IPS-18c (cell line): Measurements from ENCODE around the gene ZNF609.

Experiments used
- H3K4me3 ChIP-seq: 2 replicates; pipeline ENCODE4 v1.7.0; 2013; ENCODE audit warnings: low read depth, mild to moderate bottlenecking, low read length, moderate library complexity; ENCODE audit not compliant: insufficient read depth
- H3K9me3 ChIP-seq: one replicate; pipeline ENCODE4 v1.6.1; 2013; ENCODE audit warnings: mild to moderate bottlenecking, low read length, moderate library complexity; ENCODE audit not compliant: control insufficient read depth, insufficient read depth

ZNF609 gene

DNA sequence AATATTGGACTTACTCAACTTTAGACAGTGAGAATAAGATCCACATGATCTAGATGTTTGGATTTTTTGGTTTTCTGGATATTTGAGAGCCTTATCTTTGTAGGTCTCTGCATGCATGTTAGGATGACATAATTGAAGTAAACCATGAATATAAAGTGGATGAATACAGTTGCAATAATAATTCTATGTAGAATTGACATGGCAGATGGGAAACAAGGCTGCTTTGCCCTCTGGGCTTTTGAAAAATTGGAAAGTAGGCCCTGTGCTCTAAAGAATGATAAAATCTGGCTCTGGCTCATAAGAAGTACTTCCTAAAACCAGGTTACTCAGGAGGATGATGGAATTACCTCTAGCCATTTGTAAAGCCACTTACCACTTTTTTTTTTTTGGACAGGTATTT, 86.9 kb downstream of the ZNF609 start:
- Histone ChIP-seq H3K9me3 (no peaks in the 10 kb centered on the region), H3K4me3 (no peak overlapping the region)

DNA sequence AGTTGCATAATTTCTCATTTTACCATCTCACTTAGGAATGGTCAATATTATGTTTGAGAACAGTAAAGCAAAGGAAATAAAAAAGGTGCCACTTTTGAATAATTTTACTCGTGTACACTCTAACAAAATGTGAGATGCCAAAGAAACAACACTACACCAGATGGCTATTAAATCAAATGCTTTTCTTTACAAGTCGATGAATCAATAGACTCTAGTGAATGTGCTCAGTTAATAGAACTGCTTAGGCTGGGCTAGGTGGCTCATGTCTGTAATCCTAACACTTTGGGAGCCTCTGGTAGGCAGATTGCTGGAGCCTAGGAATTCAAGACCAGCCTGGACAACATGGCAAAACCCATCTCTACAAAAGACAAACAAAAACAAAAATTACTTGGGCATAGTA, 87.9 kb downstream of the ZNF609 start:
- H3K9me3 ChIP-seq, result no peaks in the 10 kb centered on the region

DNA sequence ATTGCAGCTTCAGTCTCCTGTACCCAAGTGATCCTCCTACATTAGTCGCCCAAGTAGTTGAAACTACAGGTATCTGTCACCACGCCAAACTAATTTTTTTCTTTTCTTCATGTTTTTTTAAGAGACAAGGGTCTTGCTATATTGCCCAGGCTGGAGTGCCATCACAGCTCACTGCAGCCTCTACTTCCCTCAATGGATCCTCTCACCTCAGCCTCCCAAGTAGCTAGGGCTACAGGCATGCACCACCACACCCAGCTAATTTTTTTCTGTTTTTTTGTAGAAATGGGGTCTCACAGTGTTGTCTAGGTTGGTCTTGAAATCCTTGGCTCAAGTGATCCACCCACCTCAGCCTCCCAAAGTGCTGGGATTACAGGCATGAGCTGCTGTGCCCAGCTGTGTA, 89.5 kb downstream of the ZNF609 start:
- no peak overlapping the region for H3K4me3 ChIP-seq
- no peaks in the 10 kb centered on the region for H3K9me3 ChIP-seq

More for the DNA sequence above, 87.9 kb downstream of the ZNF609 start:
- H3K4me3 ChIP-seq, result no peak overlapping the region

DNA sequence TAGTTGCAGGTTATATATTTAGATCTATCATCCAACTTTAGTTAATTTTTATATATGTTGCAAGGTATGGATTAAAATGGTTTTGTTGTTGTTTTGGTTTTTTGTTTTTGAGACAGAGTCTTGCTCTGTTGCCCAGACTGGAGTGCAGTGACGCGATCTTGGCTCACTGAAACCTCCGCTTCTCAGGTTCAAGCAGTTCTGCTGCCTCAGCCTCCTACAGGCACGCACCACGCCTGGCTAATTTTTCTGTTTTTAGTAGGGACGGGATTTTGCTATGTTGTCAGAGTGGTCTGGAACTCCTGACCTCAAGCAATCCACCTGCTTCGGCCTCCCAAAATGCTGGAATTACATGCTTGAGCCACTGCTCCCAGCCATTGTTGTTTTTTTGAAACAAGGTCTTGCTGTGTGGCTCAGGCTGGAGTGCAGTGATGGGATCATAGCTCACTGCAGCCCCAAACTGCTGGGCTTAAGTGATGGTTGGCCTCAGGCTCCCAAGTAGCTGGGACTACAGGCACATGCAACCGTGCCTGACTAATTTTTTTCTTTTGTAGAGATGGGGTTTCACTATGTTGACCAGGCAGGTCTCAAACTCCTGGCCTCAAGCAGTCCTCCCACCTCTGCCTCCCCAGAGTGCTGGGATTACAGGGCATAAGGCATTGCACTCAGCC, 92.0 kb downstream of the ZNF609 start:
- no peaks in the 10 kb centered on the region for H3K9me3 ChIP-seq
- H3K4me3 ChIP-seq, result no peak overlapping the region

DNA sequence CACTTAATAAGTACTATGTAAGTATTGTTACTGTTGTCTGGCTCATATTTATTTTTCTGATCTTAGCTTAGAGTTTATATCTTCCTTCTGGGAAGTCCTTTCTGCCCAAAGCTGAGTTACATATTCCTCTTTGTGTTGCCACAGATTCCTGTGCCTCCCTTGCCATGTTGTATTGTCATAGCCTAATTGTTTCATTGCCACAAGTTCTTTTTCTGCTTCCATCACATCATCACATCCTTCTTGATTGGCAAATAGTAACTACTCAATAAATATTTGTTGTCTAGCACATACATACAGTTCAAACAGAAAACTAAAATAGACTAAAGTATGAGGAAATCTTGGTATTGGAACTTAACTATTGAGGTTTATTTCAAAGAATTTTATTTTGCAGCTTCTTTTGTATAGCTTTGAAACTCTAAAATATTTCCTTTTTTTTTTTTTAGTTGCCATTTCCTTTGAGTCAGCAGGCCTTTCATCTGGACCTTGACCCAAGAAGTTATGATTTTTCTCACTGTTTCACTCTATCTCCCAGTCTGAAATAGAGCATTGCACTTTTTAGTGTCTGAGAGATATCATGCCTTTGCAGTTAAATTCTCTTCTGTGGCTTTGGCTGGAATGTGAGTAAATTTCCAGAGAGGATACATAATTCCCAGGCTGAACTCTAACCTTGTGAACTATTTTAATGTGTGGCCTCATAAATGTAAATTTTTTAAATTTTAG, 98.2 kb downstream of the ZNF609 start:
- Histone ChIP-seq H3K4me3 (no peak overlapping the region), H3K9me3 (no peaks in the 10 kb centered on the region)

DNA sequence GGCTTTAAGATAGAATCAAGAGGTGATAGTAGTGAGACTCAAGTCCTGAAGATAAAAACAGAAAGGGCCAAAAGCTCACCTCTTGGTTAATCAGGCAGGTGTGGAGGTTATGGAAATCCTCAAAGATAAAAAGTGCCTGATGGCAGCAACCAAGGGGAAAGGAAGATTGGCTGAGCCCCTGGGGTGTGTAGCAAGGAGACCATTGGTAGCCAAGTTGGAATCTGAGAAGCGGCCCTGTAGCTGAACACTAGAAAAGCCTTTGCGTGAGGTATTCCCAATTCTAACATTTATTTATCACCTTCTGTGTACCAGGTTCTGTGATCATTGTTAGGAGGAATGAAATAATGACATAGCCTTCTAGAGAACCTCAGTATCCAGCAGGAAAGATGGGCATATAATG, 98.9 kb downstream of the ZNF609 start:
- no peaks in the 10 kb centered on the region for H3K9me3 ChIP-seq
- no peak overlapping the region for H3K4me3 ChIP-seq

DNA sequence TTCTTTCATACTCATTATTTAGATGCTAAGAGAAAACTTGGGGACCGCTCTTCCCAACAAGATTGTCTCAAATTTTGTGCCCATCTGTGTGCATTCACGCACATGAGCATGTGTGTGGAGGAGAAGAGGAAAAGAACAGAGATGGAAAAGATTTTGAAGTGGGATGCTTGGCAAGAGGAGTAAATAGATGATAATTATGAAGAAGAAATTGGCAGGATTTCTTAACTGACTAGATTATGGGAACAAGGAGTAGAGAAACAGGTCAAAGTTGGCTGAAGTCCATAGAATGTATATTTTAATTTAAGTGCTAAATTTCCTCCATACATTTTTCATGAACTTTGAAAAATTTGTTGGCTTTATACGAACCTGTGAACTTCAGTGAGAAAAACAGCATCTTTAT, 100.1 kb downstream of the ZNF609 start:
- no peak overlapping the region for H3K4me3 ChIP-seq
- H3K9me3 ChIP-seq, result no peaks in the 10 kb centered on the region

DNA sequence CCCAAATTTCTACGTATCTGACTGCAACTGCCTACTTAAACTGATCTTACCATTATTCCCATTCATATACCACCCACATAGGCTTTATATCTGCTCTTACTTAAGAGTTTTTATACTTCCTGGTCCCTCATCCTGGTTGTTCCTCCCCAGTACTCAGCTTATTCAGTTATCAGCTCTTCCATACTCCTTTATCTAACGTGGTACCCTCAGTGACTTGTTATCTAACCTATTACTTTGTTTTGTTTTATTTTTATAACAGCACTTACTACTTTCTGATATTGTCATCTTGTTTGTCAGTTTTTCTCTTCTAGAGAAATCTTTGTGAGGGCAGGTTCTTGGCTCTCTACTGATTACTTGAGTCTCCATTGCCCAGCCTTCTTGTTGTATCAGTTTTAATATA, 100.6 kb downstream of the ZNF609 start:
- H3K4me3 ChIP-seq, result no peak overlapping the region
- no peaks in the 10 kb centered on the region for H3K9me3 ChIP-seq

DNA sequence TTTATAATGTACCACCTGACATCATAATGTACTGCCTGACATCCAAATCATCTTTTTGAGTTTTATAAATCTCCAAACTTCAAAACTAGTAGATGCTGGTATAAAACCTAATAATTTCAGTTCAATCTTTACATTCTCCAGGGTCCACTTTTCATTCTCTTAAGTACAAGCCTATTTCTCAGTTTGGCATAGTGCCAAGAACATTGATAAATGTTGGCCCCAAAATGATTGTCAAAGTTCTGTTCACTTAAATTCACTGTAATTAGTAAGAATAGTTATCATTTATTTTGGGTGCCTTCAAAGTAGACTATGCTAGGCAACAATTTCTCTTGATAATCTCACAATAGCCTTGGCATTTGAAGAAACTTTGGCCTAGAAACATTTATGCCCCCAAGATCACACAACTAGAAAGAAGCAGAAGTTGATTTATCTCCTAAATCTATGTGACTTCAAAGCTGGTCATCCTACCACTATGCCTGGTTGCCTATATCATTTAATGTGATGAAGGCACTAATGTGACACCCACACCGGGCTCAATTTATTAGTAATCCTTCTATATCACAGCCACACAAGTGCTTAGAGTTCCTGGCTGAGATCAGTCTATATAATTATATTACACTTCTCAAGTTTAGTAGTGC, 101.7 kb downstream of the ZNF609 start:
- Histone ChIP-seq H3K4me3 (no peak overlapping the region), H3K9me3 (no peaks in the 10 kb centered on the region)

DNA sequence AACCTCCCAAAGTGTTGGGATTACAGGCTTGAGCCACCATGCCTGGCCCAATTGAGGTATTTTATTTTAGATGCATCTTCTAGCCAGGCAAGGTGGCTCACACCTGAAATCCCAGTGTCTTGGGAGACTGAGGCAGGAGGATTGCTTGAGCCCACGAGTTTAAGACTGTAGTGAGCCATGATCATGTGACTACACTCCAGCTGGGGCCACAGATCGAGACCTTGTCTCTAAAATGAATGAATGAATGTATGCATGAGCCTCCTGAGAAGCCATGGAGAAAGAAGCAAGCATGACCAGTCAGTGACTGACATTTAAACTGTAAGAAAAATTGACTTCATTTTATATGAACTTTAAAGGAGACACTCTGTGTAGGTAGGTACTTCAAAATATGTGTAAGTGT, 105.7 kb downstream of the ZNF609 start:
- H3K9me3 ChIP-seq, result no peaks in the 10 kb centered on the region
- no peak overlapping the region for H3K4me3 ChIP-seq

DNA sequence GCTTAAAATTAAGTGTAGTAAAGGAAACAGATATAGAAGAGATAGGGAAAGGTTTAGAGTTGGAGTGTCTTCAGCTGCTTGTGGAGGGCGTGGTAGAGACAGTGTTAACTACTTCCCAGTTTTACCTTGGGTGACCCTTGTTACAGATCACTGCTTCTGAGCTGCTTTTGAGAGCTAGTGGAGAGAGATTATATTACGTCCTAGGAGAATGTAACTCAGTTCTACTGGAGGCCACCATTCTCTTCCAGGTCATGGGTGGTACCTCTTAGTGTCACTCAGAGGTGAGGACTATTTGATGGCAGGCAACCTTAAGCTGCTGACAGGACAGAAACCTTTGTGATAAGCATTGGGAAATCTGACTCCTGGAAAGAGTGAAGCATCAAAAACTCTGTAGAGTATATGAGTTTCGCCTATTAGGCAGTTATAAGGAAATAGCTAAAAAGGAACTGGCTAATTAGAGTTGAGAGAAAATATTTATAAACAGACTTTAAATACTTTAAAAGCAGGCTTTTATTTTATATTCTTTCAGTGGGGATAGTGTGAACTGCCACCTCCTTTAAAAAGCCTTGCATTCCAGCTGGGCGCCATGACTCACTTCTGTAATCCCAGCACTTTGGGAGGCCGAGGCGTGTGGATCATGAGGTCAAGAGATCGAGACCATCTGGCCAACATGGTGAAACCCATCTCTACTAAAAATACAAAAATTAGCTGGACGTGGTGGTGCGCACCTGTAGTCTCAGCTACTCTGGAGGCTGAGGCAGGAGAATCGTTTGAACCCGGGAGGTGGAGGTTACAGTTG, 106.5 kb downstream of the ZNF609 start:
- H3K4me3 ChIP-seq, result no peak overlapping the region
- H3K9me3 ChIP-seq, result no peaks in the 10 kb centered on the region

DNA sequence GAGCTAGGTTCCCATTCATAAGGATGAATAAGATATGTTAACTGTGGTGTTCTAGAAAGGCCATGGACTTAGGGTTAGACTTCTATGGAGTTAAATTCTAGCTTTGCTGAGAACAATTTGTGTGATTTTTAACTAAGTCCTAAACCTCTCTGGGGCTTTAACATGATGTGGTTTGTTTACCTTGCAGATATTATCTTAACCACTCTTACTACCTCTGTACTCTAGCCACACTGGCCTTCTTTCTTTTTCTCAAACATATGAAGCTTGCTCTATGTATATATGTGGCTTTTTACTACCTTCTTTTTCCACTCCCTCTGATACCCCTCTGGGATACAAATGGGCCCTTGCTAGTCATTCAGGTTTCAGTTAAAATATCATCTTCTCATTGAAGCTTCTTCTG, 108.4 kb downstream of the ZNF609 start:
- Histone ChIP-seq H3K4me3 (no peak overlapping the region), H3K9me3 (no peaks in the 10 kb centered on the region)

DNA sequence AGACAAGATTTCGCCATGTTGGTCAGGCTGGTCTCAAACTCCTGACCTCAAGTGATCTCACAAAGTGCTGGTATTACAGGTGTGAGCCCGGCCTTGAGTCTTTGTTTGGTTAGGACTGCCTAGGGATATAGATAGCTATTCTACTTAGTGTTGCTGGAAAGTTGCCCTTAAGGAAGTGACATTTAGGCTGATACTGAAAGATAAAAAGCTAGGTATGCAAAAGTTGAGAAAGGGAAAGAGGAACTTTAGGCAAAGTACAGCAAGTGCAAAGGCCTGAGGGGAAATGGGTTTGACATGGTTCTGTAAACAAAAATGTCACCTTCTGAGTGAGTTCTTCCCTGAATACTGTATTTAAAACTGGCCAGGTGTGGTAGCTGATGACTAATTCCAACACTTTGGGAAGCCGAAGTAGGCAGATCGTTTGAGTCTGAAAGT, 111.5 kb downstream of the ZNF609 start:
- no peaks in the 10 kb centered on the region for H3K9me3 ChIP-seq
- H3K4me3 ChIP-seq, result no peak overlapping the region

DNA sequence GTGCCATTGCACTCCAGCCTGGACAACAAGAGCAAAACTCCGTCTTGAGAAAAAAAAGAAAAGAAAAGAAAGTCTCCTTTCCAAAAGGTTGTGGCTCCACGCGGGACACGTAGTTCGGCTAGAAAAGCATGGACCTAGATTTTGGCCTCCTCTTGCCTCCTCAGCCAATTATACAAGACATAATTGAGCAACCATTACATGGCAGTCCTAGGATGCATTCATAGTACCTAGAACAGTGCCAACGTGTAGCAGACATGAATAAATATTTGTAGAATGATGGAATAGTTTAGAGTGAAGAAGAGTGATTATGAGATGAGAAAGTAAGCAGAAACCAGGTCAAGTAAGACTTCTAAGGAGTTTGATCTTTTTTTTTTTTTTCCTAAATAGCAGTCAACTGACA, 112.5 kb downstream of the ZNF609 start:
- Histone ChIP-seq H3K9me3 (no peaks in the 10 kb centered on the region), H3K4me3 (no peak overlapping the region)

DNA sequence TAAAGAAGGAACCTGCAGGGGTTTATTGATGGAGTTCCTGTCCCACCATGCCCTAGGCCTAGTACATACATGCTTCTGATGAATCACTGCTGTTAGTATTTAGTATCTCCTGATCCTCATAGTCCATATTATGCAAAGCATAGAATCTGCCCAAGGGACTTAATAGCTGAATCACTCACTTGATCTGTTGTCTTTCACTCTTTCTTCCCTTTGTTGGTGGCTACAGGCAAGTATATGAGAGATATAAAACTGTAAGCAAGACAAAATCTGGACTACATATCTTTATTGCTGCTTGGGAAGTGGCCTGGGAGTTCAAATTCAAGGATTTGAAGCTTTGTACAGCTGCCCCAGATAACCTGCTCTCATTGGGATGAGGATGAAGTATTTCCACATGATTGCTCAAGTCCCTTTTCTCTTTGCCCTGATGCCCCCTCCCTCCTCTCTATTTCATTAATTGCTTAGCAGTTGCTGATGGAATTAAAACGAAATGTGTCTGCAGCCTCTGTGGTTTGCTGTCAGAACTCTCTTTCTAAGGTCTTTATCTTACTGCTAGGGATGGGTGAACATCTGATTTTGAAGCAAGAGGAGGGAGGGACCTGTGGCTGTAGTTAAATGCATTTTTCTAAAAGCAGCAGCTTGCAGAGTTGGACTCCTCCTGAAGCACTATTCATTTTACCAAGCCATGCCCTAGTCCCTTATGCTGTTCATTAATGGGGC, 114.1 kb downstream of the ZNF609 start:
- Histone ChIP-seq H3K4me3 (no peak overlapping the region), H3K9me3 (no peaks in the 10 kb centered on the region)

DNA sequence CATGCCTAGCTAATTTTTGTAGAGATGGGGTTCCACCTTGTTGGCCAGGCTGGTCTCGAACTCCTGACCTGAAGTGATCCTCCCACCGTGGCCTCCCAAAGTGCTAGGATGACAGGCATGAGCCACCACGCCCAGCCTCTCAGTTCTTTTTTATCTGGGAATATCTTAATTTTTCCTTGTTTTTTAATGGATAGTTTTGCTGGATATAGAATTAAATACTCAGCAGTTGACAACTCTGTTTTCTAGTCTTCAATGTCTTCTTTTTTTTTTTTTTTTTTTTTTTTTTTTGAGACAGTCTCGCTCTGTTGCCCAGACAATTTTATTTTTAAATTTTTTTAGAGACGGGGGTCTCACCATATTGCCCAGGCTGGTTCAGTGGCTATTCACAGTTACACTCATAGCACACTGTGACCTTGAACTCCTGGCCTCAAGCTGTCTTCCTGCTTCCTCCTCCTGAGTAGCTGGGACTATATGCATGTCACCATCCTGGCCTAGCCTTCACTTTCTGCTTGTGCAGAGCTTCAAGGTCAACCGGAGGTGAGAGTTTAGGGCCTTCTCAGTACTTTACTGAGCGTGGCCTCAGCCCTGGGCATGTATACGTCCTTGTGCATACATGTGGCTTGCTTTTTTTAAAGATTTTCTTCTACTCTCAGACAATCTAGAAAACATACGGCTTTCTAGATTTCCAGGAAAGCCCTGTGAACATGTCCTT, 120.5 kb downstream of the ZNF609 start:
- Histone ChIP-seq H3K4me3 (no peak overlapping the region), H3K9me3 (no peaks in the 10 kb centered on the region)

DNA sequence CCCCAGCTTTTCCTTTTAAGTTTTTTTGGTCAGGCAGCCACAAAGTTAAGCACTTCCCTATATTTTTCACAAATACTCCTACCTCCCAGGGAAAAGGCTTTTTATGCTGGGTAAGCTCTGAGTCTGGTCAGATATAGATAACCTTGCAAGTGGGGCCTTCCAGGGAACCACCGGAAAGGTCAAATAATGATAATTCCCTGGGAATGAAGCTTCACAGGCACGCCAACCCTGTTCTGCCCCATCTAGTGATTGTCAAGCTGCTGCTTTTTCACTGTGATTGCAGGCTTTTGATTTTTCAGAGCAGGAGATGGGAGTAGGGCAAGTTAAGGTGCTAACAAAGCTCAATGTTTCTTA, 121.0 kb downstream of the ZNF609 start:
- H3K9me3 ChIP-seq, result no peaks in the 10 kb centered on the region
- no peak overlapping the region for H3K4me3 ChIP-seq
